Neural cell (in vitro differentiated cells): ENCODE results near the gene ABCA6.

ENCODE experiments used
- EP300 ChIP-seq: fragments of 450-650 bp; conservative IDR thresholded peaks from 2 replicates; pipeline ENCODE4 v1.6.1; 2014; ENCODE audit warnings: antibody characterized with exemption, mild to moderate bottlenecking, moderate library complexity; ENCODE audit not compliant: poor library complexity, severe bottlenecking
- EZH2 ChIP-seq: fragments of 200-600, 300-800 bp; shearing (Covaris generic), sonication (generic); IDR thresholded peaks from 2 replicates; pipeline ENCODE4 v1.6.1; 2014; ENCODE audit warnings: antibody characterized with exemption, low read length, borderline replicate concordance, mild to moderate bottlenecking; ENCODE audit not compliant: insufficient read depth, poor library complexity, severe bottlenecking
- POLR2AphosphoS5 ChIP-seq: IDR thresholded peaks from 2 replicates; pipeline ENCODE4 v1.6.1; 2012
- REST ChIP-seq: IDR thresholded peaks from 2 replicates; pipeline ENCODE4 v1.6.1; 2012; ENCODE audit warnings: borderline replicate concordance
- SMC3 ChIP-seq: fragments of 450-650 bp; conservative IDR thresholded peaks from 2 replicates; pipeline ENCODE4 v1.6.1; 2014; ENCODE audit warnings: antibody characterized with exemption, mild to moderate bottlenecking, moderate library complexity; ENCODE audit not compliant: poor library complexity
- TAF1 ChIP-seq: IDR thresholded peaks from 2 replicates; pipeline ENCODE4 v1.6.1; 2012; ENCODE audit warnings: low read depth
- TF ChIP-seq, protein P1 (sequence below): fragments of 450-650 bp; IDR thresholded peaks from 2 replicates; pipeline ENCODE4 v1.5.1; 2014; ENCODE audit warnings: antibody characterized with exemption, mild to moderate bottlenecking, moderate library complexity; ENCODE audit not compliant: poor library complexity, severe bottlenecking

- no peak for TF ChIP-seq EP300
- TF ChIP-seq, protein P1, sequence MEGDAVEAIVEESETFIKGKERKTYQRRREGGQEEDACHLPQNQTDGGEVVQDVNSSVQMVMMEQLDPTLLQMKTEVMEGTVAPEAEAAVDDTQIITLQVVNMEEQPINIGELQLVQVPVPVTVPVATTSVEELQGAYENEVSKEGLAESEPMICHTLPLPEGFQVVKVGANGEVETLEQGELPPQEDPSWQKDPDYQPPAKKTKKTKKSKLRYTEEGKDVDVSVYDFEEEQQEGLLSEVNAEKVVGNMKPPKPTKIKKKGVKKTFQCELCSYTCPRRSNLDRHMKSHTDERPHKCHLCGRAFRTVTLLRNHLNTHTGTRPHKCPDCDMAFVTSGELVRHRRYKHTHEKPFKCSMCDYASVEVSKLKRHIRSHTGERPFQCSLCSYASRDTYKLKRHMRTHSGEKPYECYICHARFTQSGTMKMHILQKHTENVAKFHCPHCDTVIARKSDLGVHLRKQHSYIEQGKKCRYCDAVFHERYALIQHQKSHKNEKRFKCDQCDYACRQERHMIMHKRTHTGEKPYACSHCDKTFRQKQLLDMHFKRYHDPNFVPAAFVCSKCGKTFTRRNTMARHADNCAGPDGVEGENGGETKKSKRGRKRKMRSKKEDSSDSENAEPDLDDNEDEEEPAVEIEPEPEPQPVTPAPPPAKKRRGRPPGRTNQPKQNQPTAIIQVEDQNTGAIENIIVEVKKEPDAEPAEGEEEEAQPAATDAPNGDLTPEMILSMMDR = no peak
- TF ChIP-seq POLR2AphosphoS5 = no peak
- no peak for TF ChIP-seq EZH2
- no peak for TF ChIP-seq REST
- TF ChIP-seq SMC3 = no peak
- no peak for TF ChIP-seq TAF1
Measured at GRCh38 chr17:69122065-69122464, 19.6 kb downstream of the ABCA6 start.
